Naive thymus-derived CD4-positive, alpha-beta T cell (primary cell): Measurements from ENCODE around the gene WFDC6. TPM values are rescaled to one million over a fixed set of nuclear protein-coding genes. Genes with fewer than 3 reads are reported as not detected.

ENCODE experiments used
- ATAC-seq: fragments of 150-1000 bp; cut with Tn5 transposase; 2 replicates; pipeline ENCODE4 v1.10.0; 2021; ENCODE audit warnings: mild to moderate bottlenecking, moderate library complexity
- CTCF ChIA-PET: fragments of 350-600 bp; sonication (Branson Sonifier 250); formaldehyde crosslinking; loops from one replicate; lab custom pipeline; 2021; ENCODE audit warnings: antibody characterized with exemption; lab: Charles Lee
- POLR2A ChIA-PET: fragments of 350-600 bp; sonication (Branson Sonifier 250); formaldehyde crosslinking; loops from one replicate; lab custom pipeline; 2021; ENCODE audit warnings: antibody characterized with exemption, inconsistent platforms; lab: Charles Lee
- DNase-seq, 9 donors: peaks; one replicate each; pipeline versions ENCODE4 v3.0.0 to v3.0.0-alpha.2; 2020 to 2022; ENCODE audit warnings: mixed read lengths in 1 of 9
- H3K27ac ChIP-seq: one replicate; pipeline ENCODE4 v1.7.0; 2013; ENCODE audit warnings: mild to moderate bottlenecking, low read depth, low read length, moderate library complexity
- H3K27me3 ChIP-seq, 2 donors: one replicate each; pipeline ENCODE4 v1.7.0; 2013; ENCODE audit warnings: low read length in 2 of 2, mild to moderate bottlenecking in 2 of 2, moderate library complexity in 2 of 2; ENCODE audit not compliant: control insufficient read depth in 2 of 2, insufficient read depth in 2 of 2
- H3K36me3 ChIP-seq, 3 experiments: 1 replicate in 2 of 3; 2 replicates in 1 of 3; pipeline ENCODE4 v1.7.0; 2013; ENCODE audit warnings: low read length in 3 of 3, mild to moderate bottlenecking in 3 of 3, moderate library complexity in 1 of 3; ENCODE audit not compliant: insufficient read depth in 3 of 3, control insufficient read depth in 2 of 3
- H3K4me1 ChIP-seq, 2 donors: one replicate each; pipeline ENCODE4 v1.7.0; 2013; ENCODE audit warnings: low read length in 2 of 2, mild to moderate bottlenecking in 2 of 2, moderate library complexity in 1 of 2; ENCODE audit not compliant: control insufficient read depth in 2 of 2, insufficient read depth in 2 of 2
- H3K4me3 ChIP-seq: 2 replicates; pipeline ENCODE4 v1.7.0; 2013; ENCODE audit warnings: mild to moderate bottlenecking, low read length
- H3K9me3 ChIP-seq, 3 experiments: 1 replicate in 2 of 3; 2 replicates in 1 of 3; pipeline ENCODE4 v1.7.0; 2013; ENCODE audit warnings: low read length in 3 of 3; ENCODE audit not compliant: control insufficient read depth in 2 of 3
- H3K27ac Mint-ChIP-seq, 9 donors: one replicate each; pipeline ENCODE4 v1.8.0; 2020 to 2022; ENCODE audit warnings: mixed read lengths in 9 of 9, mild to moderate bottlenecking in 8 of 9, moderate library complexity in 5 of 9, inconsistent platforms in 2 of 9
- H3K27me3 Mint-ChIP-seq, 5 donors: one replicate each; pipeline ENCODE4 v1.8.0; 2021 to 2022; ENCODE audit warnings: mixed read lengths in 5 of 5, mild to moderate bottlenecking in 1 of 5
- H3K36me3 Mint-ChIP-seq, 5 donors: one replicate each; pipeline ENCODE4 v1.8.0; 2020 to 2022; ENCODE audit warnings: mixed read lengths in 5 of 5, mild to moderate bottlenecking in 3 of 5, inconsistent platforms in 1 of 5
- H3K4me1 Mint-ChIP-seq, 7 donors: one replicate each; pipeline ENCODE4 v1.8.0; 2020 to 2022; ENCODE audit warnings: mixed read lengths in 7 of 7, mild to moderate bottlenecking in 3 of 7, inconsistent platforms in 1 of 7
- H3K4me3 Mint-ChIP-seq, 10 donors: one replicate each; pipeline ENCODE4 v1.8.0; 2020 to 2022; ENCODE audit warnings: mild to moderate bottlenecking in 10 of 10, mixed read lengths in 10 of 10, moderate library complexity in 6 of 10, inconsistent platforms in 2 of 10
- H3K9me3 Mint-ChIP-seq, 11 donors: one replicate each; pipeline ENCODE4 v1.8.0; 2020 to 2022; ENCODE audit warnings: mixed read lengths in 11 of 11, mild to moderate bottlenecking in 4 of 11, inconsistent platforms in 1 of 11, moderate library complexity in 1 of 11
- intact Hi-C, 2 donors: fragments of 100-400 bp; cut with micrococcal nuclease; formaldehyde crosslinking; loops; one replicate each; pipeline ENCODE4 v1.15.1; 2023
- polyA plus RNA-seq, 2 donors: library from polyadenylated mRNA; unstranded; fragments of 300-500 nt; fragmentation: Illumina TruSeq; gene quantifications; one replicate each; pipeline ENCODE4 v1.2.3, GENCODE V29; 2021
- total RNA-seq, 6 experiments: library from RNA in 5 of 6; stranded (reverse) in 5 of 6; gene quantifications; 1 replicate in 5 of 6; 2 replicates in 1 of 6; pipeline ENCODE4 v1.2.3 and lab custom pipeline; 2021 to 2026

Gene WFDC6
- total and polyA plus RNA-seq, 7 experiments from 2014 or later: not detected

- intact Hi-C loops: no loop called here
- POLR2A ChIA-PET: no interaction called here
- H3K36me3 ChIP-seq: no peaks in the 10 kb centered on the region
- peaks cover 29 to 44% (median 33%) of the 10 kb centered on the region in 5 donors for H3K27me3 Mint-ChIP-seq
- H3K27ac Mint-ChIP-seq: no peak overlapping the region
- H3K36me3 Mint-ChIP-seq: peaks cover 0 to 3% (median 0%) of the 10 kb centered on the region in 5 donors
- no peaks in the 10 kb centered on the region for H3K9me3 ChIP-seq
- no peaks in the 10 kb centered on the region for H3K27me3 ChIP-seq
- no peak for ATAC-seq
- H3K27ac ChIP-seq: no peak overlapping the region
- no peak overlapping the region for H3K4me3 Mint-ChIP-seq
- CTCF ChIA-PET: interaction anchor here (0.6 to 0.9 kb wide), 2 partner anchors 122 to 141 kb away, joined by 3 to 5 read pairs; no protein-coding TSS in a partner anchor
- H3K4me3 ChIP-seq: no peak overlapping the region
- no peaks in the 10 kb centered on the region for H3K4me1 ChIP-seq
- no peaks in the 10 kb centered on the region for H3K9me3 Mint-ChIP-seq
- DNase-seq: no peak
- H3K4me1 Mint-ChIP-seq: peaks cover 0 to 5% (median 0%) of the 10 kb centered on the region in 7 donors
These were observed 54.6 kb downstream of the WFDC6 start for GRCh38 chr20:45484676-45485075.

Other genes with a start within 250 kb of the WFDC6 start
- not detected for gene RBPJL, start 232.6 kb downstream of the WFDC6 start, total RNA-seq
- not detected for gene RBPJL, start 232.6 kb downstream of the WFDC6 start, polyA plus RNA-seq
- gene MATN4, start 231.2 kb downstream of the WFDC6 start, total RNA-seq: 1 to 10 TPM in 1 of 5 experiments, not detected in 4; 2.3 TPM
- not detected for gene MATN4, start 231.2 kb downstream of the WFDC6 start, polyA plus RNA-seq
- gene SDC4, start 191.1 kb downstream of the WFDC6 start, total RNA-seq: 10 to 100 TPM in 1 of 5 experiments, 1 to 10 TPM in 1, under 1 TPM in 3; 0.38 to 46.7 (median 0.56) TPM
- under 1 TPM in 1 of 2 donors, not detected in 1; 0.21 TPM for gene SDC4, start 191.1 kb downstream of the WFDC6 start, polyA plus RNA-seq
- gene SYS1, start 176.3 kb downstream of the WFDC6 start, total RNA-seq: 100 to 1,000 TPM in 1 of 5 experiments, 10 to 100 TPM in 4; 23.9 to 111 (median 67.1) TPM
- gene SYS1, start 176.3 kb downstream of the WFDC6 start, polyA plus RNA-seq: 10 to 100 TPM; 34.5 to 42.3 TPM
- under 1 TPM in 3 of 5 experiments, not detected in 2; 0.19 to 0.48 (median 0.46) TPM for gene TP53TG5, start 161.2 kb downstream of the WFDC6 start, total RNA-seq
- gene TP53TG5, start 161.2 kb downstream of the WFDC6 start, polyA plus RNA-seq: under 1 TPM; 0.14 to 0.24 TPM
- 10 to 100 TPM; 12.2 to 22.7 (median 16.3) TPM for gene DBNDD2, start 131.2 kb downstream of the WFDC6 start, total RNA-seq
- 10 to 100 TPM; 15.3 to 22.9 TPM for gene DBNDD2, start 131.2 kb downstream of the WFDC6 start, polyA plus RNA-seq
- gene PIGT, start 123.3 kb downstream of the WFDC6 start, total RNA-seq: 100 to 1,000 TPM in 1 of 5 experiments, 10 to 100 TPM in 4; 78.7 to 140 (median 85.0) TPM
- 10 to 100 TPM; 82.7 to 98.9 TPM for gene PIGT, start 123.3 kb downstream of the WFDC6 start, polyA plus RNA-seq
- gene WFDC2, start 69.7 kb downstream of the WFDC6 start, total RNA-seq: 1 to 10 TPM in 2 of 5 experiments, under 1 TPM in 2, not detected in 1; 0.36 to 1.7 (median 1.0) TPM
- not detected for gene WFDC2, start 69.7 kb downstream of the WFDC6 start, polyA plus RNA-seq
- not detected for gene SPINT3, start 23.9 kb downstream of the WFDC6 start, total RNA-seq
- gene SPINT3, start 23.9 kb downstream of the WFDC6 start, polyA plus RNA-seq: not detected
- not detected for gene EPPIN, start 7.9 kb upstream of the WFDC6 start, total RNA-seq
- not detected for gene EPPIN, start 7.9 kb upstream of the WFDC6 start, polyA plus RNA-seq
- not detected for gene WFDC8, start 39.8 kb upstream of the WFDC6 start, total RNA-seq
- gene WFDC8, start 39.8 kb upstream of the WFDC6 start, polyA plus RNA-seq: not detected
- not detected for gene WFDC10A, start 90.3 kb upstream of the WFDC6 start, total RNA-seq
- not detected for gene WFDC10A, start 90.3 kb upstream of the WFDC6 start, polyA plus RNA-seq
- not detected for gene WFDC9, start 91.8 kb upstream of the WFDC6 start, total RNA-seq
- not detected for gene WFDC9, start 91.8 kb upstream of the WFDC6 start, polyA plus RNA-seq
- gene WFDC11, start 130.8 kb upstream of the WFDC6 start, total RNA-seq: not detected
- gene WFDC11, start 130.8 kb upstream of the WFDC6 start, polyA plus RNA-seq: not detected
- not detected for gene WFDC13, start 162.6 kb upstream of the WFDC6 start, total RNA-seq
- not detected for gene WFDC13, start 162.6 kb upstream of the WFDC6 start, polyA plus RNA-seq
- not detected for gene WFDC10B, start 165.5 kb upstream of the WFDC6 start, total RNA-seq
- not detected for gene WFDC10B, start 165.5 kb upstream of the WFDC6 start, polyA plus RNA-seq
- not detected for gene SPINT4, start 182.9 kb upstream of the WFDC6 start, total RNA-seq
- gene SPINT4, start 182.9 kb upstream of the WFDC6 start, polyA plus RNA-seq: not detected